Right kidney (tissue), 1 donor: ENCODE measurements around the gene MINDY2.
"Not testable (repeated sequence)": the region's sequence is repeated elsewhere in the genome, so short reads cannot be mapped to it uniquely, and the experiment has no call there.

Experiments
- DNase-seq: peaks from one replicate; pipeline ENCODE4 v3.0.0-alpha.2; 2016

Gene MINDY2

GRCh38 chr15:58805095-58805494 is 34.0 kb downstream of the MINDY2 start:
- no peak for DNase-seq

DNA sequence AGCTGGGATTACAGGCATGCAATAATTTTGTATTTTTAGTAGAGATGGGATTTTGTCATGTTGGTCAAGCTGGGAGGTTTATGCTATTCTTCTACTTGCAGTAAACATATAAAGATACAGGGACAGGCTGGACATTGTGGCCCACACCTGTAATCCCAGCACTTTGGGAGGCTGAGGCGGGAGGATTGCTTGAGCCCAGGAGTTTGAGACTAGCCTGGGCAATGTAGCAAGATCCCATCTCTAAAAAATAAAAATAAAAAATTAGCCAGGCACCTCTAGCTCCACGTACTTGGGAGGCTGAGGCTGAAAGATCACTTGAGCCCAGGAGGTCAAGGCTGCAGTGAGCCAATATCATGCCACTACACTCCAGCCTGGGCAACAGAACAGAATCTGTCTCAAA is 52.2 kb downstream of the MINDY2 start:
- DNase-seq = not testable (repeated sequence)

DNA sequence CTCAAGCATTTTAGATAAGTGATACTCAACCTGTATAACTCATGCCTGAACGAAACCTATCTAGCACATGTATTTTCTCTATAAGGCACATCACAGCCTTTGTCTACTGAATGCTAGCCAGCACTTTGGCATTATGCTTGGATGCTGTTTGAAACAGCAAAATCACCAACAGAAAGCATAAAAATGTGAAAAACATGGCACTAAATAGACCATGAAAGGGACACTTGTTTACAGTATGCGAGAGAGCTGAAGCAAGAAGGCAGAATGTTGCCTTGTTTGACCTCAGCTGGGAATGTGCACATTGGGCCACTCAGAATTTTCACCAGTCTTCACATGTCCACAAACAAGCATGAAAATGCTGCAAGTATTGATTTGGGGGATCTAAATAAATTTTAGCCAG is 59.5 kb downstream of the MINDY2 start:
- DNase-seq = no peak

DNA sequence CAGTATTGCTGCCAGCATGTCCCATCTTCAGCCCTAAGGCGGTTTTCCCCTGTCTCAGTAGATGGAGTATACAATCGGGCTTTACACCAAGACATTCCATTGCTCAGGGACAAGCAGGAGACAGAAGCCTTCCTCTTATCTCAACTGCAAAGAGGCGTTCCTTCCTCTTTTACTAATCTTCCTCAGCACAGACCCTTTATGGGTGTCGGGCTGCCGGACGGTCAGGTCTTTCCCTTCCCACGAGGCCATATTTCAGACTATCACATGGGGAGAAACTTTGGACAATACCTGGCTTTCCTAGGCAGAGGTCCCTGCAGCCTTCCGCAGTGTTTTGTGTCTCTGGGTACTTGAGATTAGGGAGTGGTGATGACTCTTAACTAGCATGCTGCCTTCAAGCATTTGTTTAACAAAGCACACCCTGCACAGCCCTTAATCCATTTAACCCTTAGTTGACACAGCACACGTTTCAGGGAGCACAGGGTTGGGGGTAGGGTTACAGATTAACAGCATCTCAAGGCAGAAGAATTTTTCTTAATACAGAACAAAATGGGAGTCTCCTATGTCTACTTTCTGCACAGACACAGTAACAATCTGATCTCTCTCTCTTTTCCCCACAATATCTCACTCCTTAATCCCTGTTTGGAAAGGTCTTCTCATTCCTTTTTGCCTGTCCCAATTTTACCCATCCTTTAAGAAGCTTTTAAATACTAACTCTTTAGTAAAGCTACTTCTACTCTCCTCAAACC is 62.8 kb downstream of the MINDY2 start:
- not testable (repeated sequence) for DNase-seq

GRCh38 chr15:58839485-58839884 is 68.4 kb downstream of the MINDY2 start:
- DNase-seq = no peak

- DNase-seq = no peak
Observed at GRCh38 chr15:58840048-58840447, 68.9 kb downstream of the MINDY2 start.

DNA sequence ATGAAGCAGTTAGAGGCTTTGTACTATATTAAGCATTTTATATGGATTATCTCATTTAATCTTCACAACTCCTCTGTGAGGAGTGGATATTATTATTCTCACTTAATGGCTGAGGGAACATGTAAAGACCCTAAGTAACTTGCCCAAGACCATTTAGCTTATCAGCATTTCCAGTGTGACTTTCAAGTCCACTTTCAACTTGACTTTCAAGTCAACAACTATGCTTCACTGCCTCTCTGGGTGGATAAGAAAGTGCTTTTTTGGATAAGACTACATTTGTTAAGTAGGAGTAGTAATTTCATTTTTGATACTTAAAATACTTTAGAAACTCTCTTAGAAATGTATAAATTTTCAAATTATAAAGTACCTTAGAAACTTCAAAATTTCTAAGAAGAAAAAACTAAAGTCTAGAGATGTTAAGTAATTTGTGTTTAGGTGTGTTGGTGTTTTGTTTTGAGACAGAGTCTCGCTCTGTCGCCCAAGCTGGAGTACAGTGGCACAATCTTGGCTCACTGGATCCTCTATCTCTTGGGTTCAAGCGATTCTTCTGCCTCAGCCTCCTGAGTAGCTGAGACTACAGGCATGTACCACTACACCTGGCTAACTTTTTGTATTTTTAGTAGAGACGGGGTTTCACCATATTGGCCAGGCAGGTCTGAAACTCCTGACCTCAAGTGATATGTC is 71.8 kb downstream of the MINDY2 start:
- no peak for DNase-seq

DNA sequence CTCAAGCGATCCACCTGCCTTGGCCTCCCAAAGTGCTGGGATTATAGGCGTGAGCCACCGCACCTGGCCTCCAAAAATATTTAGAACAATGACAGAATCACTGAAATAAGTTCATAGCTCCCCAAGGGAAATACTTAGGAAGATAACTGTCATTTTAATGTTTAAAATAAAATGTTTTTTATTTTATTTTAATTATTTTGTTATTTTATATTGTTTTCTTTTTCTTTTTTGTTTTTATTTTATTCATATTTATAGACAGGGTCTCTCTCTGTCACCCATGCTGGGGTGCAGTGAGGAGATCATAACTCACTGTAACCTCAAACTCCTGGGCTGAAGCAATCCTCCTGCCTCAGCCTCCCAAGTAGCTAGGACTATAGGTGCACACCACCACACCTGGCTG is 80.1 kb downstream of the MINDY2 start:
- not testable (repeated sequence) for DNase-seq

GRCh38 chr15:58852347-58852746 is 81.2 kb downstream of the MINDY2 start:
- no peak for DNase-seq

GRCh38 chr15:58854593-58854992 is 83.5 kb downstream of the MINDY2 start:
- DNase-seq = no peak

- DNase-seq = no peak
Observed at GRCh38 chr15:58856086-58856485, 85.0 kb downstream of the MINDY2 start.

DNA sequence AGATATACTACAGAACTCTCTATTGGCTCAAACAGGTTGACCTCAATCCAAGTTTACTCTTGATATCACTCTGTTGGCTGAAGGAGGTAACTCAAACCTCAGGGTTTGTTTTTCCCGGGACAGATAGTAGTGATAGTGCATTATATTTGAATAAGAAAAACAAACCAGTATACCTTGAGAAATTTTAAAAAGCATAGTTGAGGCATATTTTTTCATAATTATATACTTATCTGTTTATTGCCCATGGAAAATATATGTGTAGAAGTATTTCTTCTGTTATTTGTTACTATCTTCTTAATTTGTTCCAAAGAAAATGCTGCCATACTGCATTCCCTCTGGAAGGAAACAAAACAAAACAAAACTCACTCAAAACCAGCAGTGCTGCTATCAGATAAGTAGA is 85.5 kb downstream of the MINDY2 start:
- not testable (repeated sequence) for DNase-seq

DNA sequence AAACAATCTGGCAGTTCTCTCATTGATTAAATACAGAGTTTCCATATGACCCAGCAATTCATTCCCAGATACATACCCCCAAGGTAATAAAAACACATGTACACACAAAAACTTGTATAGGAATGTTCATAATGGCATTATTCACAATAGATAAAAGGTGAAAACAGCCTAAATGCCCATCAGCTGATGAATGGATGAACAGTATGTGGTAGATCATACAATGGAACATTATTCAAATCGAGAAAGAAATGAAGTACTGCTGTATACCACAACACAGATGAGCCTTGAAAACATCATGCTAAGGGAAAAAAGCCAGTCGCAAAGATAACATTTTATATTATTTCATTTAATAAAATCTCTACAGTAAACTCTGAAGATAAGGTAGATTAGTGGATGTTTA is 91.2 kb downstream of the MINDY2 start:
- DNase-seq = no peak

DNA sequence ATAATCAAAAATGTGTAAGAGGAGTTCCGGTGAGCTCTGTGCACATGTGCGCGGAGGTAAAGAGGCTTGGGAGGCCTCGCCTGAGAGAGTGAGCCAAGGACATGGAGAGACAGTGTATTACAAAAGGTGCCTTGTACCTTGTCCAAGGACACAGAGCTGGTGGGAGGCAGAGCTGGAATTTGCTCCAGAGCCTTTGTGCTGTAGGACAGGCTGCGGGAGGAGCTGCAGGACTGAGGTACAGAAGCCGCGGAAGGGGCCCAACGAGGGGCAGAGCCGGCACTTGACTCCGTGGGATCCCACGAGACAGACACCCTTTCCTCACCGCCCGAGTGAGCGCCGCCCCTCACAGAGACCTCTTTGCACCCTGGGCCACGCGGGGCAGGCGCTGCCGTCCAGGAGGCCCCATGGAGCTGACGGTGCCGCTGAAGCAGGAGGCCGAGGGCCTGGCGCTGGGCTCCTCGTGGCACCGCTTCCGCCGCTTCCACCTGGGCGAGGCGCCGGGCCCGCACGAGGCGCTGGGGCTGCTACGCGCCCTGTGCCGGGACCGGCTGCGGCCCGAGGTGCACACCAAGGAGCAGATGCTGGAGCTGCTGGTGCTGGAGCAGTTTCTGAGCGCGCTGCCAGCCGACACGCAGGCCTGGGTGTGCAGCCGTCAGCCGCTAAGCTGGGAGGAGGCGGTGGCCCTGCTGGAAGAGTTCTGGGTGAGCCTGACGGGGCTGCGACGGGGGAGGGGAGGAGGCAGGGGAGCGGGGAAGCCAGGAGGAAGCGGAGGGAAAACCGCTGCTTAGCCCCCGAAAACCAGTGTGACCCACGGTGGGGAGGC is 93.7 kb downstream of the MINDY2 start:
- peak; percentile 80 for DNase-seq

GRCh38 chr15:58865425-58865880 is 94.4 kb downstream of the MINDY2 start:
- DNase-seq = no peak

- no peak for DNase-seq
Observed at GRCh38 chr15:58867926-58868325, 96.8 kb downstream of the MINDY2 start.

DNA sequence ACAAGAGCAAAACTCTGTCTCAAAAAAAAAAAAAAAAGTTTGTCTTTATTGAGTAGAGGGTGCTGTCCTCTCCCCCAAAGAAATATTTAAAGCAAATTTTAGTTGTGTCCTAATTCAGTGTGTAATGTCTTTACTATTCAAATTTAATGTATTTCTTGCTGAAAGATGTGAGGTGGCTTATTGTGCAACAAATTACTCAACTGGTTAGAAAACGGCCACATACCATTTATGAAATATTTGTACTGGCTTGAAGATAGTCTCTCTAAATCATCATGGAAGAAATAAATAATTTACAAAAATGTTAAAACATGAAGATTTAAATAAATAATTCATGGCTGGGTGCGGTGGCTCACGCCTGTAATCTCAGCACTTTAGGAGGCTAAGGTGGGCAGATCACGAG is 99.3 kb downstream of the MINDY2 start:
- DNase-seq = no peak

DNA sequence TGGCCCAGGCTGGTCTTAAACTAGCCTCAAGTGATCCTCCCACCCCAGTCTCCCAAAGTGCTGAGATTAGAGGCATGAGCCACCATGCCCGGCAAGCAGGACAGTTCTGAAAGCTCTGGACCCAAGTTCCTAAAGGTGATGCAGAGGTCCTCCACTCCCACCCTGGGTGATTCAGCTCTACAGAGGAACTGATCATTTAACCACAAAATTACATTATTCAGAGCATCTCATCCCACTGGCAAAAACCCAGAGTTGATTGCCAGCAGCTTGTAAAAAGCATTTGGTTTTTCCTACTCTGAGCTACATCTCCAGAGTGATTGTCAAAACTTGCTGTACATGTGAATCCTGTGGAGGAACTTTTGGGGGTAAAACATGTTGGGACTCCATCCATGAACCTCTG is 102.2 kb downstream of the MINDY2 start:
- no peak for DNase-seq

GRCh38 chr15:58875343-58875742 is 104.2 kb downstream of the MINDY2 start:
- DNase-seq = no peak

- no peak for DNase-seq
Observed at GRCh38 chr15:58876306-58877106, 105.4 kb downstream of the MINDY2 start.

GRCh38 chr15:58877999-58878825 is 107.1 kb downstream of the MINDY2 start:
- no peak for DNase-seq
